Liver (tissue), 9 donors: ENCODE data around the gene CPNE5. TPM values are rescaled to one million over a fixed set of nuclear protein-coding genes. Genes with fewer than 3 reads are reported as not detected.

Experiments used
- DNase-seq: peaks from one replicate; pipeline ENCODE4 v3.0.0-alpha.2; 2017; ENCODE audit warnings: low spot score
- H3K27ac ChIP-seq, 2 donors: one replicate each; pipeline ENCODE4 v1.7.0; 2013; ENCODE audit warnings: inconsistent platforms in 2 of 2, low read length in 2 of 2, control low read depth in 1 of 2, low read depth in 1 of 2, mild to moderate bottlenecking in 1 of 2
- H3K27me3 ChIP-seq, 4 donors: one replicate each; pipeline versions ENCODE4 v1.6.1 to v1.7.0; 2013; ENCODE audit warnings: low read length in 3 of 4, inconsistent platforms in 1 of 4, mild to moderate bottlenecking in 1 of 4, moderate library complexity in 1 of 4; ENCODE audit not compliant: control insufficient read depth in 4 of 4, insufficient read depth in 4 of 4
- H3K36me3 ChIP-seq, 4 donors: one replicate each; pipeline versions ENCODE4 v1.6.1 to v1.7.0; 2013; ENCODE audit warnings: low read length in 3 of 4, mild to moderate bottlenecking in 3 of 4, low read depth in 1 of 4, moderate library complexity in 1 of 4; ENCODE audit not compliant: control insufficient read depth in 4 of 4, insufficient read depth in 3 of 4
- H3K4me1 ChIP-seq, 4 donors: one replicate each; pipeline versions ENCODE4 v1.6.1 to v1.7.0; 2013; ENCODE audit warnings: low read length in 3 of 4, mild to moderate bottlenecking in 3 of 4, moderate library complexity in 1 of 4; ENCODE audit not compliant: control insufficient read depth in 4 of 4, insufficient read depth in 4 of 4
- H3K4me3 ChIP-seq, 3 donors: one replicate each; pipeline versions ENCODE4 v1.6.1 to v1.7.0; 2013; ENCODE audit warnings: low read length in 3 of 3, control low read depth in 1 of 3, low read depth in 1 of 3, mild to moderate bottlenecking in 1 of 3
- H3K9ac ChIP-seq, 2 donors: one replicate each; pipeline ENCODE4 v1.7.0; 2013; ENCODE audit warnings: low read length in 2 of 2, mild to moderate bottlenecking in 2 of 2, moderate library complexity in 2 of 2, control low read depth in 1 of 2, low read depth in 1 of 2
- H3K9me3 ChIP-seq, 4 donors: one replicate each; pipeline versions ENCODE4 v1.6.1 to v1.7.0; 2013; ENCODE audit warnings: low read length in 3 of 4; ENCODE audit not compliant: control insufficient read depth in 4 of 4
- EGR1 ChIP-seq, 2 donors: IDR thresholded peaks; 2 replicates each; pipeline ENCODE4 v1.6.1; 2016 to 2018; ENCODE audit warnings: antibody characterized with exemption in 2 of 2, low read depth in 2 of 2
- FOXA1 ChIP-seq: IDR thresholded peaks from 2 replicates; pipeline ENCODE4 v1.6.1; 2016; ENCODE audit warnings: antibody characterized with exemption
- FOXA2 ChIP-seq: IDR thresholded peaks from 2 replicates; pipeline ENCODE4 v1.6.1; 2016; ENCODE audit warnings: antibody characterized with exemption
- GABPA ChIP-seq, 2 donors: IDR thresholded peaks in 1 of 2; conservative IDR thresholded peaks in 1 of 2; 2 replicates each; pipeline ENCODE4 v1.6.1; 2016; ENCODE audit warnings: antibody characterized with exemption in 2 of 2, mild to moderate bottlenecking in 1 of 2, moderate library complexity in 1 of 2
- HNF4A ChIP-seq, 2 donors: conservative IDR thresholded peaks; 2 replicates each; pipeline ENCODE4 v1.6.1; 2016; ENCODE audit warnings: antibody characterized with exemption in 2 of 2, mild to moderate bottlenecking in 2 of 2
- HNF4G ChIP-seq: IDR thresholded peaks from 2 replicates; pipeline ENCODE4 v1.6.1; 2016; ENCODE audit warnings: antibody characterized with exemption
- JUND ChIP-seq, 2 donors: IDR thresholded peaks; 2 replicates each; pipeline ENCODE4 v1.6.1; 2016; ENCODE audit warnings: antibody characterized with exemption in 2 of 2
- NR2F2 ChIP-seq: IDR thresholded peaks from 2 replicates; pipeline ENCODE4 v1.6.1; 2016; ENCODE audit warnings: antibody characterized with exemption
- RAD21 ChIP-seq, 2 donors: IDR thresholded peaks; 2 replicates each; pipeline ENCODE4 v1.6.1; 2016; ENCODE audit warnings: antibody characterized with exemption in 2 of 2, mild to moderate bottlenecking in 2 of 2
- RXRA ChIP-seq, 2 donors: IDR thresholded peaks; 2 replicates each; pipeline ENCODE4 v1.6.1; 2017 to 2018; ENCODE audit warnings: antibody characterized with exemption in 2 of 2, mild to moderate bottlenecking in 1 of 2
- SP1 ChIP-seq: IDR thresholded peaks from 2 replicates; pipeline ENCODE4 v1.6.1; 2018; ENCODE audit warnings: antibody characterized with exemption, mild to moderate bottlenecking
- TAF1 ChIP-seq: conservative IDR thresholded peaks from 2 replicates; pipeline ENCODE4 v1.6.1; 2016; ENCODE audit warnings: antibody characterized with exemption, mild to moderate bottlenecking
- YY1 ChIP-seq: IDR thresholded peaks from 2 replicates; pipeline ENCODE4 v1.6.1; 2016; ENCODE audit warnings: antibody characterized with exemption, mild to moderate bottlenecking
- WGBS: extraction: QIAGEN DNeasy Blood & Tissue Kit; methylation state at CpG from one replicate; pipeline ENCODE4 v1.1.7; 2013; 5-methylcytosine and 5-hydroxymethylcytosine counted together
- polyA plus RNA-seq, 2 donors: library from polyadenylated mRNA; stranded (reverse) in 1 of 2; unstranded in 1 of 2; fragments of 200-250 nt in 1 of 2; fragments of >200 nt in 1 of 2; fragmentation: Nextera tagmentation in 1 of 2; extraction: Ambion mirVana in 1 of 2; gene quantifications; one replicate each; pipeline versions ENCODE4 v1.2.1 to v1.2.3, GENCODE V29; 2013 to 2015
- total RNA-seq, 2 donors: library from RNA; depleted of rRNA; stranded (reverse); fragments of >200 nt; gene quantifications; one replicate each; pipeline ENCODE4 v1.2.3, GENCODE V29; 2014
- TF ChIP-seq, protein P1 (sequence below): IDR thresholded peaks from 2 replicates; pipeline ENCODE4 v1.6.1; 2016; ENCODE audit warnings: antibody characterized with exemption
- TF ChIP-seq, protein P2 (sequence below): IDR thresholded peaks from 2 replicates; pipeline ENCODE4 v1.6.1; 2016; ENCODE audit warnings: antibody characterized with exemption
- TF ChIP-seq, protein P3 (sequence below): IDR thresholded peaks from 2 replicates; pipeline ENCODE4 v1.6.1; 2016; ENCODE audit warnings: antibody characterized with exemption
- TF ChIP-seq, protein P4 (sequence below): fragments of 150-350 bp; IDR thresholded peaks from 2 replicates; pipeline ENCODE4 v1.5.1; 2017; ENCODE audit warnings: improper control_type of control experiment, low read depth, low read length; ENCODE audit not compliant: missing input control
- TF ChIP-seq, protein P5 (sequence below): IDR thresholded peaks from 2 replicates; pipeline ENCODE4 v1.6.1; 2016; ENCODE audit warnings: antibody characterized with exemption, mild to moderate bottlenecking
- donor health status: healthy.
- donor health status: healthy.
- donor health status: healthy.
- donor health status: healthy.
- donor health status: healthy.

CPNE5 gene
- total and polyA plus RNA-seq, 4 donors = 0.24 to 1.1 (median 0.44) TPM

DNA sequence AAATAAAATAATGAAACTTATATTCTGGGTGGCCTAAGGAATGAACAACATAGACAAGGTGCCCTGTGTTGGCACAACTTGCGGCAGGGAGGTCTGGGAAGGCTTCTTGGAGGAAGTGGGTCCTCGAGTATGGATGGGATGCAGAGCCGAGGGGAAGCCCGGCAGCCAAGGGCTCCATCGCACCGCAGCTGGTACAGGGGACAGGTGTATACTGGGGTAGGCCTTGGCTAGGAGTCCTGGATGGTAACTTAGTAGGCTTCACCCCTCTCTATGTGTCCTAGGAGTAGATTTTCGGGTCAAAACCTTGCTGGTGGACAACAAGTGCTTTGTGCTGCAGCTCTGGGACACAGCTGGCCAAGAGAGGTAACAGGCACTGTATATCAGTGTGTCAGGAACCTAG is 113.7 kb downstream of the CPNE5 start:
- WGBS = 88% methylated on average over 7 of the region's 7 CpGs
- no peak overlapping the region for H3K9ac ChIP-seq
- no peak overlapping the region for H3K27ac ChIP-seq
- no peaks in the 10 kb centered on the region for H3K27me3 ChIP-seq
- H3K4me3 ChIP-seq = no peak overlapping the region
- DNase-seq = no peak
- H3K36me3 ChIP-seq = no peaks in the 10 kb centered on the region
- H3K9me3 ChIP-seq = no peaks in the 10 kb centered on the region
- TF ChIP-seq NR2F2 = no peak
- TF ChIP-seq, protein P1, sequence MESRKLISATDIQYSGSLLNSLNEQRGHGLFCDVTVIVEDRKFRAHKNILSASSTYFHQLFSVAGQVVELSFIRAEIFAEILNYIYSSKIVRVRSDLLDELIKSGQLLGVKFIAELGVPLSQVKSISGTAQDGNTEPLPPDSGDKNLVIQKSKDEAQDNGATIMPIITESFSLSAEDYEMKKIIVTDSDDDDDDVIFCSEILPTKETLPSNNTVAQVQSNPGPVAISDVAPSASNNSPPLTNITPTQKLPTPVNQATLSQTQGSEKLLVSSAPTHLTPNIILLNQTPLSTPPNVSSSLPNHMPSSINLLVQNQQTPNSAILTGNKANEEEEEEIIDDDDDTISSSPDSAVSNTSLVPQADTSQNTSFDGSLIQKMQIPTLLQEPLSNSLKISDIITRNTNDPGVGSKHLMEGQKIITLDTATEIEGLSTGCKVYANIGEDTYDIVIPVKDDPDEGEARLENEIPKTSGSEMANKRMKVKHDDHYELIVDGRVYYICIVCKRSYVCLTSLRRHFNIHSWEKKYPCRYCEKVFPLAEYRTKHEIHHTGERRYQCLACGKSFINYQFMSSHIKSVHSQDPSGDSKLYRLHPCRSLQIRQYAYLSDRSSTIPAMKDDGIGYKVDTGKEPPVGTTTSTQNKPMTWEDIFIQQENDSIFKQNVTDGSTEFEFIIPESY = no peak
- no peak for TF ChIP-seq FOXA2
- no peak for TF ChIP-seq RAD21 (IDR thresholded peaks at IDR 0.05)
- TF ChIP-seq SP1 = no peak
- TF ChIP-seq TAF1 = no peak
- TF ChIP-seq YY1 = no peak
- no peak for TF ChIP-seq RXRA (IDR thresholded peaks at IDR 0.05)
- TF ChIP-seq, protein P2, sequence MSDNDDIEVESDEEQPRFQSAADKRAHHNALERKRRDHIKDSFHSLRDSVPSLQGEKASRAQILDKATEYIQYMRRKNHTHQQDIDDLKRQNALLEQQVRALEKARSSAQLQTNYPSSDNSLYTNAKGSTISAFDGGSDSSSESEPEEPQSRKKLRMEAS = no peak
- TF ChIP-seq, protein P3, sequence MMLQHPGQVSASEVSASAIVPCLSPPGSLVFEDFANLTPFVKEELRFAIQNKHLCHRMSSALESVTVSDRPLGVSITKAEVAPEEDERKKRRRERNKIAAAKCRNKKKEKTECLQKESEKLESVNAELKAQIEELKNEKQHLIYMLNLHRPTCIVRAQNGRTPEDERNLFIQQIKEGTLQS = no peak
- TF ChIP-seq HNF4A (conservative IDR thresholded peaks at IDR 0.05) = no peak
- TF ChIP-seq, protein P4, sequence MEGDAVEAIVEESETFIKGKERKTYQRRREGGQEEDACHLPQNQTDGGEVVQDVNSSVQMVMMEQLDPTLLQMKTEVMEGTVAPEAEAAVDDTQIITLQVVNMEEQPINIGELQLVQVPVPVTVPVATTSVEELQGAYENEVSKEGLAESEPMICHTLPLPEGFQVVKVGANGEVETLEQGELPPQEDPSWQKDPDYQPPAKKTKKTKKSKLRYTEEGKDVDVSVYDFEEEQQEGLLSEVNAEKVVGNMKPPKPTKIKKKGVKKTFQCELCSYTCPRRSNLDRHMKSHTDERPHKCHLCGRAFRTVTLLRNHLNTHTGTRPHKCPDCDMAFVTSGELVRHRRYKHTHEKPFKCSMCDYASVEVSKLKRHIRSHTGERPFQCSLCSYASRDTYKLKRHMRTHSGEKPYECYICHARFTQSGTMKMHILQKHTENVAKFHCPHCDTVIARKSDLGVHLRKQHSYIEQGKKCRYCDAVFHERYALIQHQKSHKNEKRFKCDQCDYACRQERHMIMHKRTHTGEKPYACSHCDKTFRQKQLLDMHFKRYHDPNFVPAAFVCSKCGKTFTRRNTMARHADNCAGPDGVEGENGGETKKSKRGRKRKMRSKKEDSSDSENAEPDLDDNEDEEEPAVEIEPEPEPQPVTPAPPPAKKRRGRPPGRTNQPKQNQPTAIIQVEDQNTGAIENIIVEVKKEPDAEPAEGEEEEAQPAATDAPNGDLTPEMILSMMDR = no peak
- TF ChIP-seq HNF4G = no peak
- TF ChIP-seq, protein P5, sequence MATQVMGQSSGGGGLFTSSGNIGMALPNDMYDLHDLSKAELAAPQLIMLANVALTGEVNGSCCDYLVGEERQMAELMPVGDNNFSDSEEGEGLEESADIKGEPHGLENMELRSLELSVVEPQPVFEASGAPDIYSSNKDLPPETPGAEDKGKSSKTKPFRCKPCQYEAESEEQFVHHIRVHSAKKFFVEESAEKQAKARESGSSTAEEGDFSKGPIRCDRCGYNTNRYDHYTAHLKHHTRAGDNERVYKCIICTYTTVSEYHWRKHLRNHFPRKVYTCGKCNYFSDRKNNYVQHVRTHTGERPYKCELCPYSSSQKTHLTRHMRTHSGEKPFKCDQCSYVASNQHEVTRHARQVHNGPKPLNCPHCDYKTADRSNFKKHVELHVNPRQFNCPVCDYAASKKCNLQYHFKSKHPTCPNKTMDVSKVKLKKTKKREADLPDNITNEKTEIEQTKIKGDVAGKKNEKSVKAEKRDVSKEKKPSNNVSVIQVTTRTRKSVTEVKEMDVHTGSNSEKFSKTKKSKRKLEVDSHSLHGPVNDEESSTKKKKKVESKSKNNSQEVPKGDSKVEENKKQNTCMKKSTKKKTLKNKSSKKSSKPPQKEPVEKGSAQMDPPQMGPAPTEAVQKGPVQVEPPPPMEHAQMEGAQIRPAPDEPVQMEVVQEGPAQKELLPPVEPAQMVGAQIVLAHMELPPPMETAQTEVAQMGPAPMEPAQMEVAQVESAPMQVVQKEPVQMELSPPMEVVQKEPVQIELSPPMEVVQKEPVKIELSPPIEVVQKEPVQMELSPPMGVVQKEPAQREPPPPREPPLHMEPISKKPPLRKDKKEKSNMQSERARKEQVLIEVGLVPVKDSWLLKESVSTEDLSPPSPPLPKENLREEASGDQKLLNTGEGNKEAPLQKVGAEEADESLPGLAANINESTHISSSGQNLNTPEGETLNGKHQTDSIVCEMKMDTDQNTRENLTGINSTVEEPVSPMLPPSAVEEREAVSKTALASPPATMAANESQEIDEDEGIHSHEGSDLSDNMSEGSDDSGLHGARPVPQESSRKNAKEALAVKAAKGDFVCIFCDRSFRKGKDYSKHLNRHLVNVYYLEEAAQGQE = no peak
- TF ChIP-seq GABPA (IDR thresholded peaks at IDR 0.05 in 1 of 2, conservative IDR thresholded peaks at IDR 0.05 in 1 of 2) = no peak
- no peak for TF ChIP-seq EGR1 (IDR thresholded peaks at IDR 0.05; ENCODE audit: low read depth in 2 of 2)
- TF ChIP-seq JUND (IDR thresholded peaks at IDR 0.05) = no peak
- no peak for TF ChIP-seq FOXA1
- no peaks in the 10 kb centered on the region for H3K4me1 ChIP-seq
